PC-9 (cell line): ENCODE measurements around the gene TTC39B.

Experiments used
- EZH2 ChIP-seq: fragments of 200-600 bp; sonication (generic); IDR thresholded peaks from 2 replicates; pipeline ENCODE4 v1.8.0; 2017; ENCODE audit warnings: antibody characterized with exemption, low read depth
- TF ChIP-seq, protein P1 (sequence below): fragments of 200-600 bp; sonication (generic); conservative IDR thresholded peaks from 2 replicates; pipeline ENCODE4 v1.6.1; 2017; ENCODE audit warnings: mixed run types, antibody characterized with exemption, mild to moderate bottlenecking, moderate library complexity

DNA sequence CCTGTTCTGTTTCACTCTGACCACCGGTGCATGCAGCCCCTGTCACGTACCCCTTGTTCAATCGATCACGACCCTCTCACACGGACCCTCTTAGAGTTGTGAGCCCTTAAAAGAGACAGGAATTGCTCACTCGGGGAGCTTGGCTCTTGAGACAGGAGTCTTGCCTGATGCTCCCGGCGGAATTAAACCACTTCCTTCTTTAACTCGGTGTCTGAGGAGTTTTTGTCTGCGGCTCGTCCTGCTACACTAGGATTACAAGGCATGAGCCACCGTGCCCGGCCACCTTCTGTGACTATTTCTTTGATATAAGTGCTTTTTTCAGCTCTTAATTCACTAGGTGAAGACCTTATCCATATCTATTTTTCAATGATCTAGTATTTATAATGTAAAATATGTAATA is 167.5 kb downstream of the TTC39B start:
- TF ChIP-seq, protein P1, sequence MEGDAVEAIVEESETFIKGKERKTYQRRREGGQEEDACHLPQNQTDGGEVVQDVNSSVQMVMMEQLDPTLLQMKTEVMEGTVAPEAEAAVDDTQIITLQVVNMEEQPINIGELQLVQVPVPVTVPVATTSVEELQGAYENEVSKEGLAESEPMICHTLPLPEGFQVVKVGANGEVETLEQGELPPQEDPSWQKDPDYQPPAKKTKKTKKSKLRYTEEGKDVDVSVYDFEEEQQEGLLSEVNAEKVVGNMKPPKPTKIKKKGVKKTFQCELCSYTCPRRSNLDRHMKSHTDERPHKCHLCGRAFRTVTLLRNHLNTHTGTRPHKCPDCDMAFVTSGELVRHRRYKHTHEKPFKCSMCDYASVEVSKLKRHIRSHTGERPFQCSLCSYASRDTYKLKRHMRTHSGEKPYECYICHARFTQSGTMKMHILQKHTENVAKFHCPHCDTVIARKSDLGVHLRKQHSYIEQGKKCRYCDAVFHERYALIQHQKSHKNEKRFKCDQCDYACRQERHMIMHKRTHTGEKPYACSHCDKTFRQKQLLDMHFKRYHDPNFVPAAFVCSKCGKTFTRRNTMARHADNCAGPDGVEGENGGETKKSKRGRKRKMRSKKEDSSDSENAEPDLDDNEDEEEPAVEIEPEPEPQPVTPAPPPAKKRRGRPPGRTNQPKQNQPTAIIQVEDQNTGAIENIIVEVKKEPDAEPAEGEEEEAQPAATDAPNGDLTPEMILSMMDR: no peak
- TF ChIP-seq EZH2: no peak
